H9 (cell line): ENCODE results near the gene IQSEC1. TPM values are rescaled to one million over a fixed set of nuclear protein-coding genes. Genes with fewer than 3 reads are reported as not detected.

Source experiments
- DNase-seq: peaks from one replicate; pipeline ENCODE4 v3.0.0-alpha.2; 2017
- H2AFZ ChIP-seq: one replicate; pipeline ENCODE4 v1.6.1; 2013; ENCODE audit warnings: mild to moderate bottlenecking, low read length, control low read depth, moderate library complexity
- H2AK5ac ChIP-seq: 2 replicates; pipeline ENCODE4 v1.6.1; 2013; ENCODE audit warnings: low read length, control low read depth, mixed read lengths; ENCODE audit not compliant: insufficient read length
- H2BK120ac ChIP-seq: one replicate; pipeline ENCODE4 v1.6.1; 2013; ENCODE audit warnings: low read depth, mild to moderate bottlenecking, low read length, control low read depth, inconsistent platforms; ENCODE audit not compliant: poor library complexity, severe bottlenecking
- H2BK12ac ChIP-seq: 2 replicates; pipeline ENCODE4 v1.6.1; 2013; ENCODE audit warnings: low read length, control low read depth, mixed read lengths, low read depth; ENCODE audit not compliant: insufficient read length
- H2BK15ac ChIP-seq: 2 replicates; pipeline ENCODE4 v1.6.1; 2013; ENCODE audit warnings: low read depth, low read length, control low read depth
- H2BK20ac ChIP-seq: one replicate; pipeline ENCODE4 v1.6.1; 2013; ENCODE audit warnings: low read depth, mild to moderate bottlenecking, low read length, control low read depth, inconsistent platforms; ENCODE audit not compliant: poor library complexity, severe bottlenecking
- H2BK5ac ChIP-seq: 2 replicates; pipeline ENCODE4 v1.6.1; 2013; ENCODE audit warnings: low read length, control low read depth, mixed read lengths; ENCODE audit not compliant: insufficient read length
- H3K14ac ChIP-seq: 2 replicates; pipeline ENCODE4 v1.6.1; 2013; ENCODE audit warnings: low read length, control low read depth; ENCODE audit not compliant: insufficient read depth
- H3K18ac ChIP-seq: 2 replicates; pipeline ENCODE4 v1.6.1; 2013; ENCODE audit warnings: low read depth, mild to moderate bottlenecking, mixed read lengths, low read length, control low read depth; ENCODE audit not compliant: insufficient read length
- H3K23ac ChIP-seq: 2 replicates; pipeline ENCODE4 v1.6.1; 2013; ENCODE audit warnings: low read length, control low read depth, mixed read lengths, low read depth; ENCODE audit not compliant: insufficient read length
- H3K23me2 ChIP-seq: 2 replicates; pipeline ENCODE4 v1.6.1; 2013; ENCODE audit warnings: low read depth, mild to moderate bottlenecking, mixed read lengths, low read length, control low read depth; ENCODE audit not compliant: insufficient read length, poor library complexity, severe bottlenecking
- H3K27ac ChIP-seq: 2 replicates; pipeline ENCODE4 v1.5.1; 2013; ENCODE audit warnings: low read length, control low read depth, mixed read lengths, low read depth; ENCODE audit not compliant: insufficient read length
- H3K27me3 ChIP-seq: 2 replicates; pipeline ENCODE4 v1.6.1; 2013; ENCODE audit warnings: low read length, control low read depth, inconsistent platforms; ENCODE audit not compliant: insufficient read depth
- H3K4ac ChIP-seq: 2 replicates; pipeline ENCODE4 v1.6.1; 2013; ENCODE audit warnings: low read depth, mild to moderate bottlenecking, control low read depth, inconsistent platforms, low read length, moderate library complexity
- H3K4me1 ChIP-seq: 2 replicates; pipeline ENCODE4 v1.6.1; 2013; ENCODE audit warnings: low read length, control low read depth, inconsistent platforms; ENCODE audit not compliant: insufficient read depth
- H3K4me2 ChIP-seq: 2 replicates; pipeline ENCODE4 v1.6.1; 2013; ENCODE audit warnings: low read length, control low read depth, mixed read lengths; ENCODE audit not compliant: insufficient read length, insufficient read depth
- H3K56ac ChIP-seq: 2 replicates; pipeline ENCODE4 v1.6.1; 2013; ENCODE audit warnings: low read depth, mild to moderate bottlenecking, mixed read lengths, low read length, control low read depth; ENCODE audit not compliant: insufficient read length
- H3K79me1 ChIP-seq: 2 replicates; pipeline ENCODE4 v1.6.1; 2013; ENCODE audit warnings: low read depth, mild to moderate bottlenecking, moderate library complexity, low read length, control low read depth, inconsistent platforms; ENCODE audit not compliant: insufficient read depth, poor library complexity, severe bottlenecking
- H3K79me2 ChIP-seq: 2 replicates; pipeline ENCODE4 v1.6.1; 2013; ENCODE audit warnings: low read length, control low read depth, inconsistent platforms; ENCODE audit not compliant: insufficient read depth
- H3K9ac ChIP-seq: 2 replicates; pipeline ENCODE4 v1.6.1; 2013; ENCODE audit warnings: low read length, control low read depth, mixed read lengths; ENCODE audit not compliant: insufficient read length; ENCODE audit errors: extremely low read depth
- H3K9me3 ChIP-seq: one replicate; pipeline ENCODE4 v1.6.1; 2013; ENCODE audit warnings: low read depth, low read length, inconsistent platforms; ENCODE audit not compliant: control insufficient read depth
- H3T11ph ChIP-seq: one replicate; pipeline ENCODE4 v1.6.1; 2013; ENCODE audit warnings: mild to moderate bottlenecking, low read length, control low read depth, inconsistent platforms
- H4K20me1 ChIP-seq: one replicate; pipeline ENCODE4 v1.6.1; 2013; ENCODE audit not compliant: control insufficient read depth, insufficient read length, insufficient read depth
- H4K5ac ChIP-seq: 2 replicates; pipeline ENCODE4 v1.6.1; 2013; ENCODE audit warnings: low read depth, mild to moderate bottlenecking, mixed read lengths, low read length, control low read depth; ENCODE audit not compliant: insufficient read length
- H4K8ac ChIP-seq: replicated peaks from 2 replicates; pipeline ENCODE4 v1.6.1; 2013; ENCODE audit warnings: low read length, control low read depth, mixed read lengths, low read depth; ENCODE audit not compliant: insufficient read length
- H4K91ac ChIP-seq: 2 replicates; pipeline ENCODE4 v1.6.1; 2013; ENCODE audit warnings: low read depth, mild to moderate bottlenecking, moderate library complexity, mixed read lengths, low read length, control low read depth; ENCODE audit not compliant: insufficient read length
- H3K27ac Mint-ChIP-seq, 3 experiments: 2 replicates in 2 of 3; 3 replicates in 1 of 3; pipeline ENCODE4 v1.8.0; 2020 to 2021; ENCODE audit warnings: mixed read lengths in 3 of 3, mild to moderate bottlenecking in 1 of 3, moderate library complexity in 1 of 3
- H3K27me3 Mint-ChIP-seq: 2 replicates; pipeline ENCODE4 v1.8.0; 2021; ENCODE audit warnings: low read depth, mild to moderate bottlenecking, moderate library complexity, mixed read lengths
- H3K36me3 Mint-ChIP-seq, 3 experiments: 2 replicates in 2 of 3; 3 replicates in 1 of 3; pipeline ENCODE4 v1.8.0; 2020 to 2021; ENCODE audit warnings: low read depth in 3 of 3, mixed read lengths in 3 of 3; ENCODE audit not compliant: insufficient read depth in 1 of 3
- H3K4me1 Mint-ChIP-seq, 2 experiments: 2 replicates each; pipeline ENCODE4 v1.8.0; 2020; ENCODE audit warnings: mixed read lengths in 2 of 2
- H3K4me3 Mint-ChIP-seq, 2 experiments: 2 replicates in 1 of 2; 3 replicates in 1 of 2; pipeline ENCODE4 v1.8.0; 2020 to 2021; ENCODE audit warnings: mild to moderate bottlenecking in 2 of 2, mixed read lengths in 2 of 2, moderate library complexity in 1 of 2
- H3K9me3 Mint-ChIP-seq, 2 experiments: 2 replicates in 1 of 2; 3 replicates in 1 of 2; pipeline ENCODE4 v1.8.0; 2020; ENCODE audit warnings: mild to moderate bottlenecking in 2 of 2, mixed read lengths in 2 of 2, moderate library complexity in 1 of 2
- WGBS: extraction: QIAGEN DNeasy Blood & Tissue Kit; methylation state at CpG from one replicate; pipeline ENCODE4 v1.1.7; 2013; ENCODE audit warnings: missing lambda C conversion rate, low lambda C conversion rate, mixed read lengths; ENCODE audit not compliant: insufficient read length; ENCODE audit errors: extremely low coverage; 5-methylcytosine and 5-hydroxymethylcytosine counted together
- total RNA-seq: library from RNA; stranded (reverse); gene quantifications from 2 replicates; pipeline ENCODE4 v1.2.1, GENCODE V29; 2021
- TF ChIP-seq, protein P1 (sequence below): fragments of 200-600 bp; sonication (generic); conservative IDR thresholded peaks from 3 replicates; pipeline ENCODE4 v1.8.0; 2021; ENCODE audit warnings: antibody characterized with exemption, mild to moderate bottlenecking

IQSEC1 gene
- total RNA-seq, 1 experiment from 2014 or later, result 19.1 TPM

- Histone ChIP-seq H3K9me3 (no peaks in the 10 kb centered on the region), H3K4me2 (no peak overlapping the region), H3K79me2 (no peaks in the 10 kb centered on the region), H3K79me1 (no peaks in the 10 kb centered on the region), H3K27ac (no peak overlapping the region), H2BK12ac (no peak overlapping the region), H3K14ac (no peak overlapping the region), H3K27me3 (no peaks in the 10 kb centered on the region; the same call in 1 of the 2 replicates), H2BK15ac (no peak overlapping the region), H3K9ac (no peak overlapping the region), H3K23me2 (no peaks in the 10 kb centered on the region), H4K91ac (no peak overlapping the region), H3K23ac (no peak overlapping the region), H4K20me1 (no peaks in the 10 kb centered on the region), H4K8ac (no peak overlapping the region), H3T11ph (no peak overlapping the region), H3K4me1 (no peaks in the 10 kb centered on the region), H3K56ac (no peak overlapping the region), H2AK5ac (no peak overlapping the region), H2BK5ac (no peak overlapping the region), H2BK20ac (no peak overlapping the region), H3K4ac (no peak overlapping the region), H4K5ac (no peak overlapping the region), H3K18ac (no peak overlapping the region), H2AFZ (no peak overlapping the region), H2BK120ac (no peak overlapping the region)
- no peak overlapping the region for H3K4me3 Mint-ChIP-seq
- no peaks in the 10 kb centered on the region; the same call in 1 of the 2 replicates for H3K27me3 Mint-ChIP-seq
- H3K27ac Mint-ChIP-seq, result peak overlapping the region in 2 of 3 experiments; percentile 18 to 45; a peak in 3 of 7 replicates
- no peak for DNase-seq
- TF ChIP-seq, protein P1, sequence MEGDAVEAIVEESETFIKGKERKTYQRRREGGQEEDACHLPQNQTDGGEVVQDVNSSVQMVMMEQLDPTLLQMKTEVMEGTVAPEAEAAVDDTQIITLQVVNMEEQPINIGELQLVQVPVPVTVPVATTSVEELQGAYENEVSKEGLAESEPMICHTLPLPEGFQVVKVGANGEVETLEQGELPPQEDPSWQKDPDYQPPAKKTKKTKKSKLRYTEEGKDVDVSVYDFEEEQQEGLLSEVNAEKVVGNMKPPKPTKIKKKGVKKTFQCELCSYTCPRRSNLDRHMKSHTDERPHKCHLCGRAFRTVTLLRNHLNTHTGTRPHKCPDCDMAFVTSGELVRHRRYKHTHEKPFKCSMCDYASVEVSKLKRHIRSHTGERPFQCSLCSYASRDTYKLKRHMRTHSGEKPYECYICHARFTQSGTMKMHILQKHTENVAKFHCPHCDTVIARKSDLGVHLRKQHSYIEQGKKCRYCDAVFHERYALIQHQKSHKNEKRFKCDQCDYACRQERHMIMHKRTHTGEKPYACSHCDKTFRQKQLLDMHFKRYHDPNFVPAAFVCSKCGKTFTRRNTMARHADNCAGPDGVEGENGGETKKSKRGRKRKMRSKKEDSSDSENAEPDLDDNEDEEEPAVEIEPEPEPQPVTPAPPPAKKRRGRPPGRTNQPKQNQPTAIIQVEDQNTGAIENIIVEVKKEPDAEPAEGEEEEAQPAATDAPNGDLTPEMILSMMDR, result no peak
- H3K36me3 Mint-ChIP-seq, result no peaks in the 10 kb centered on the region; a peak in 1 of 7 replicates
- no CpG with 5 or more reads among the region's 12 CpGs for WGBS
- no peaks in the 10 kb centered on the region for H3K9me3 Mint-ChIP-seq
- peaks cover 18 to 23% of the 10 kb centered on the region in 2 experiments for H3K4me1 Mint-ChIP-seq
Measured at GRCh38 chr3:13053893-13054292, 19.3 kb downstream of the IQSEC1 start.
